ENCODE data around the gene MS4A10.
"Not testable (repeated sequence)": the region's sequence is repeated elsewhere in the genome, so short reads cannot be mapped to it uniquely, and the experiment has no call there.

MS4A10 gene

DNA sequence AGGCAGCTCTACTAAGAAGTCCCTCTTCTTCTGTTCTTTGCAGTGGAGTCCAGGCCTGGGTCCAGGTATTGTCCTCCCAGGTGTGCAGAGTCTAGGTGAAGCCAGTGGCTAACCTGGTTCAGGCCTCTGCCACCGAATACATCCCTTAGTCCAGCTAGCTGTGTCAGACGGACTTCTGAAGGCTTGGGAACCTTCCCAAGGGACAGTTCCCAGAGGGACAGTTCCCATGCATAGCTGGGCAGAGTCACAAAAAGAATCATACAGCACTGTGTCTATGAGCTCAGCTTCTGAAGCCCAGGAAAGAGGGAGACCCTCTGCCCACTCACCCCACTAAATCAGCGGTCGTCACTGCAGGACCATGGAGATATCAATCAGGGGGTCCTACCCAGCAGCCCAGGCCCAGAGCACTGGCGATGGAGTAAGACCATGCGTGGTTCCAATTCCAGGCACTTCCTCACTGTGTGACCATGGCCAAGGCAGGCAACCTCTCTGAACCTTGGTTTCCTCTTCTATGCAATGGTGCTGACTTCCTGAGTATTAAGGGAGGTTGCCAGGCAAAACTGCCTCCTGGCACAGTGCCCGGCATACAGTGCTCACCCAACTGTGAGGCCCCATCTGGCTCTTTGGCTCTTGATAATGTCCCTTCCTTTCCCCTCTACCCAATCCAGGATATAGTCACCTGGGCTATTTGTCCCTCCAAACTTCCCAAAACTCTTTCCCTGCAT is 3.4 kb downstream of the MS4A10 start:
- DNase-seq, result no peak

DNA sequence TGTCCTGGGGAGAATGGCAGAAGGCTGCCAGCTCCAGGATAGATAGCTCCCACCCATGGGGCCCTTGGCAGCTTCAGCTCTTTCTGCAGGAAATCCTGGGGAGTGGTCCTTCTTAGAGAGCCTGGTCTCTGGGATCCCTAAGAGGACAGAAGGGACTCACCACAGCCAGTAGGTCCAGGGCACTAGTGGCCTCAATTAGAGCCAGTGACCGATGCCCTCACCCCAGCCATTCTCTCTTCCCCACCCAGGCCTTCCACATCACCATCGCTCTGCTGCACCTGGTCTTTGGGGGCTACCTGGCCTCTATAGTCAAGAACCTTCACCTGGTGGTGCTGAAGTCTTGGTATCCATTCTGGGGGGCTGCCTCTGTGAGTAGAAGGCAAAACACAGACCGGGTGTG is 5.6 kb downstream of the MS4A10 start:
- no peak for DNase-seq

DNA sequence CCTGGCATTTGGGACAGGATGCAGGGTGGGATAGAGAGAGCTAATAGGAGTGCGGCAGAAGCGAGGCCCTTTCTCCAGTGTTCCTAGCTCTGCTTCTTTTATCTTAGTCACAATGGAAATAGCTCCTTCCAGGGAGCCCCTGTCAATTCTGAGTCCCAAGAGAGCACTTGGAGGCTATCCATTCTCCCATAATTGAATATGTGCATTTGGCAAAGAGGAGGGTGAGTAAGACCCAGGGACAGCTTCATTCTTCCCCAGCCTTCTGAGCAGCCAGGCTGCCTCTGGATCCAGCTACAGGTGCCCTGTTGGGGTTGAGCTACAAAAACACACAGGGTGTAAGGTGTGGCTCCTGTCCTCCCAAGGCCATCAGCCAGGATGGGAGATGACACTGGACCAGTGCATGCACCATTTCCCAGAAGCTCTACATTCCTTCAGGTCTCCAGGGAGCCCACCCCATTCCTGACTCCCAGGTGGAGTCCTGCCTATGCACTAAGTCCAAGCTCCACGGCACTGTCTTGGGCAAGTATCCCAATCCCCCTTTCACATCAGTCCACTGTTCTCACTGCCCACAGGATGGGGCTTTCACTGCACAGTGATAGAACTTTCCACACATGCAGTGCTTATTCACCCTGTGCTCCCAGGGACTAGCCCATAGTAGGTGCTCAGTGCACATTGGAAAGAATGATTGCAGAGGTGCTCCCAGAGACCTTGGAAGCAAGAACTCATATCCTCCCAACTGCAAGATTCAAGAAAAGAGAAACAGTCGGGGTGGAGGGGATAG is 6.2 kb downstream of the MS4A10 start:
- DNase-seq, result no peak

DNA sequence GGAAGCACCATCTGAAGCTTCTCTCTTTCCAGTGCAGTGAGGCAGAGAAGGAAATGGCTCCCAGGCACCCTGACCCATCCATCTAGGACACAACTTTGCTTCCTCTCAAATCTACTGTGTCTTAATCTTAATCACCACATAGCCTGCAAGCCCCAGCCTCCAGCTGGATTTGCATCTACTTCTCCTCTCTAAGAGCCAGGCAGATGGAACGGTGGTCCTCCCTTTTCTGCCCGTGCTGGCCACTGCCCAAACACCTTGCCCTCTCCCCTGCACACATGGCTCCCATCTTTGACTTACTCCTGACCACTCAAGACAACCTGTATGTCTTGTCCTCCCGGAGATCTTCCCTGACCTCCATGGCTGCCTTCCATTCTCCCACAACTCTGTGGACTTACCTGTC is 7.4 kb downstream of the MS4A10 start:
- DNase-seq, result no peak

DNA sequence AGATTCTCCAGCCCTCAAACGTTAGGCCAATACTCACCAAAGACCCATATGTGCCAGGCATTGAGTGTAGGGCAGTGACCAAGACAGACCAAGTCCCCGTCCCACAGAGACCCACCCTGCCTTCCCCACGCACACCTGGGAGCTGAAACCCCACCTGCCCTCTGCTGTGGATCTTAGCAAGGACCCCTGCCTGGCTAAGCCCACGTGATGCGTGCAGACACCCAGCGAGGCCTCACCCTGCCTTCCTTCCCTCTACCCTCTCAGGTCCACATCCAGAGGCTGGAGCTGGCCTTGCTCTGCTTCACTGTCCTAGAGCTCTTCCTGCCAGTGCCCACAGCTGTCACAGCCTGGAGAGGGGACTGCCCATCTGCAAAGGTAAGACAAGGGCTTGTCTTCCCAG is 10.2 kb downstream of the MS4A10 start:
- DNase-seq, result no peak

DNA sequence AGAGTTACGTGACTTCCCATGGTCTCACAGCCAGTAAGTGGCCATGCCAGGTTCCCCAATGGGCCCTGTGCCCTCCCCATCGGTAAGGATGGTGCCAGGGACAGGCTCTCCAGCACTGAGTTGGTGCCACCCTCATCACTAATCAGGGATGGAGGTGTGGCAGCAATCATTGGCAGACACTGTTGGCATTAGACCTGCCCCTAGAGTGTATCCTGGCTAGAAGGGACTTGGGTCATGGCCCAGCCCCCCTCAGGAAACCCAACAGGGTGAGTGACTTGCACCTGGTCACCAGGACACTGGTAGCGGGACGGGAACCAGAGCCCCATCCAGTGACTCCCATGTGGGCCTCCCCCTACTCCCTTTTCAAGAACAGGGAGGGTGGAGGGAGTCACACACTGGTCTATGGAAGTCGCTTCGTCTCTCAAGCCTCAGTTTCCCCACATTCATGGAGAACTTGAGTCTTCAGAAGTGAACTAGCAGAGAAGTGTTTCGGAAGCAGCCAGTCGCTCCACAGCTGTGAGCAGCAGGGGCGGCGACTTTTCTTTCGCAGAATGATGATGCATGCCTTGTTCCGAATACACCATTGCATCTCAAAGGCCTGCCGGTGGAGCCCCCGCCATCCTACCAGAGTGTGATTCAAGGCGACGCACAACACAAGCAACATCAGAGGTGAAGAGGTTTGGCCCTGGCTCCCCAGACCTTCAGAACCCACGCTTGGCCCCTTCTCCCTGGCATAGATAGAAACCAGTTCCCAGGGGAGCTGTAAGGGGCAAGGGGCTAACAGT is 12.9 kb downstream of the MS4A10 start:
- no peak for DNase-seq

DNA sequence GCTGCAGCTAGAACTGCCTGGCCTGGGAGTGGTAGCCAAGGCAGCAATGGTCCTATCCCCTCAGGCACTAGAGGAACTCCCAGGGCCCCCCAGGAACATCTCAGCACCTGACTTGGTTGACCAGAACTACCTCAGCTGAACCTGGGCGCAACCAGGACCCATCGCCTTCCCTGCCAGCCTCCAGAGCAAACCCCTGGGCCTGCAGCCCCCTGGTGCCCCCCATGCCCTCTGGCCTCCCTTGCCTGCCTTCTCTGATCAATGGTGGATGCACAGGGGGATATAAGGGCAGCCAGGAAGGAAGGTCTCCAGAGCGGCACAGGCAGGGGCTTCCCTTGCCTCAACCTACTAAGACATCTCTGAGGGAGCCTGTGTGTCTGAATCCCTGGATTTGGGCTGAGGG is 13.5 kb downstream of the MS4A10 start:
- no peak for DNase-seq

DNA sequence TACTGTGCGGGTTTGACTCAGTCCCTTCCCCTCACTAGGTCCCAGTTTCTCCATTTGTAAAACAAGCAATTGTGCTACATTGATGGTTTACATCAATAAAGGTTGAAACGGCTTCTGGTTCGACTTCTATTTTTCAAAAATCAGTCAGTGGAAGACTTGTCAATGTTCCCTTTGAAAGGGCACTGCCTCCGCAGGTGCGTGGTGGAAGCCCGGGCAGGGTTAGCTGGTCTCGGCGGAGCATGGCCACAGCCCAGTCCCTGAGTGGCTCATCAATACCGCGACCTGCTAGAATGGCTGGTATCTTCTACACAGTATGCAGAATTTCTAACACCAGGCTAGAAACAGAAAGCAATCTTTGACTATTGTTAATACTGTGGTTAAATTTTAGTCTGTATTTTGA is 16.1 kb downstream of the MS4A10 start:
- DNase-seq, result no peak

DNA sequence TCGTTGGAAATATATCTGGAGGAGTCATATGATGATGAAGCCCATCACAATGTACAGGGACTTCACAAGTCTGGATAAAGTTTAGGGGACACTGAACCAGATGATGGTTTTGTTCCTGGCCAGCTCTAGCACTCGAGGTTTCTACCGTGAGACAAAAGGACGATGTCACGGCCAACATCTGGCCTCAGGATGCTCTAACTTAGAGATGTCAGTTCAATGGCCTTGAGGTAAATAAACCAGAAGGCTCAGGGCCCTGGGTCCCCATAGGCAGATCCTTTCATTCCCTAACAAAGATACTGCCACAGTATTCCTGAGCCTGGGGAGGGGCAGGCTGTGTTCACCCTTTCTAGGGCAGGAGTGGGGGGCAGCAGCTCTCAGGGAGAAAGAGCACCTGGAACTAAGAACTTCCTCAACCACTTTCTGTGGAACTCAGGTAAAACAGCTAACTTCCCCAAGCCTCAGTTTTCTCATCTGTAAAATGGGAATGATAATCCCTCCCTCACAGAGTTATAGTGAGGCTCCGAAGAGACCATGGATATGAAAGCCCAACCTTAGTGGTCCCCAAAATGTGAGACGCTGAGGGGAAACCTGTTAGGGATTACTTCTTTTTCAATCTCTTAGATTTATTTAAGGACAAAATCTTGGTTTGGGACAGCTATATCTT is 18.3 kb downstream of the MS4A10 start:
- no peak for DNase-seq

DNA sequence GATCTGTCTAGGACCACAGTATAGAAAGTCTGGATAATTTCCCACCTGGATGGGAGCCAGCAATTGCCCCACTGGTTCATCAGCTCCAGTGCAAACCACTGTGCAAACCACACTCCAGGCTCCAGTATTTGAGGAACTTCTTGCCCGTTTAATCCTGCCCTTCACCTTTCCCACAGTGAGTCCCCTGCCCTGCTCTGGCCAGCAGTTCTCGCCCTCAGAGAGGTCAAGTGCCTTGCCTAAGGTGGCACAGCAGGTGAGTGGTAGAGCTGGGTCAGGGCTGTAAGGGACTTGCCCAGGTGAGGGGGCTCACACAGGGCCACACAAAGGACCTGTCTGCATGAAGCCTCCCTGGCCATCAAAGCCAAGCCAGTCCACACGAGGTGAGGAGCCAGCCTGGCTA is 24.1 kb downstream of the MS4A10 start:
- DNase-seq, result no peak

DNA sequence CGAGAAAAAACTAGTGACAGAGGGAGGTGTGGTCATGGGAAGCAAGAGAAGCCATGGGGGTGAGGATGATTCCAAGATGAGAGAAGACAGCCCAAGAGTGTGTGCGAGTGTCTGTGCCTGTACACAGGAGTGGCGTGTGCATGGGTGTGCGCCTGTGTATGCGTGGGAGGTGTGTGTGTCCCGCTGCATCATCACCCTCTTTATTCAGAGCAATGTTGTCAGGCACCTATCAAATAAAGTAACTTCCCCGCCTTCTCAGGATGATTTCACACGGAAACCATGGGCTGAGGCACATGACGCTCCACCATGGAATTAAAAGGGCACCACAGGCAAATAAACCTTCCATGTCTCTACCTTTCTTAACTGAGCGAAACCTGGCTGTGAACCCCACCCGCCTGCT is 24.6 kb downstream of the MS4A10 start:
- no peak for DNase-seq

DNA sequence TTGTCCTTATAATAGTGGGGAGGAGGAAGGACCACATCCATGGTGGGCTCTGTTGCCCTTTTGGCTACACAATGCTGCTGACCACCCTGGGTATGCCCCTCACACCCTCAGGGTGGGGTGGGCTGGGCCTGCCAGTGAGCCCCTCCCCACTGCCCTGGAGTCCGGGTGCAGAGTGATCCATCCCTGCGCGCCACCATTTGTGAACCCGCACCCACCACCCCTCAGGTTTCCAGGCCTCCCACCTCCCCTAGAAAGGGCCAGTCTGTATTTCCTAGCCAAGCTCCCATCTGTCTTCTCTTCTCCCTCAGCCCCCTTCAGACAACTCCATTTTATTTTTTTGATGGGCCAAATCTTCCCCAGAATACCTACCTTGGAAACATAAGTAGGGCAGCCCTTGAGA is 25.0 kb downstream of the MS4A10 start:
- no peak for DNase-seq

DNA sequence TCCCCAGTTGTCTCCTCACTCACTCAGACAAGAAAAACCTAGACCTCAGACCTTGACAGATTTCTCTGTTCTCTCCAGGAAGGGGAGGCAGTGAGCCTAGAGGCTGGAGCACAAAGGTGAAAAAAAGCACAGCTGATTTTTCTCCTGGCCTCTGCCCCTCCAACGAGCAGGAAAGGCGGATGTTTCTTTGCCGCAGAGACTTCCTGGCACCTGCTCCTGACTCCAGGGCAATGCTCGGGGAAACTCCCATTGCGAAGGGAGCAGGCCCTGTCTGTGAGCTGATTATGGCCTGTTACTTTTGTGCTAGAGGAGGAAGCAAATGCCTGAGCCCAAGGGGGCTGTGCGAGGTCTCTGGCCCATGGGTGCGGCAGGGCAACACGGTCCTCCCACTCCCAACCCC is 25.4 kb downstream of the MS4A10 start:
- no peak for DNase-seq

DNA sequence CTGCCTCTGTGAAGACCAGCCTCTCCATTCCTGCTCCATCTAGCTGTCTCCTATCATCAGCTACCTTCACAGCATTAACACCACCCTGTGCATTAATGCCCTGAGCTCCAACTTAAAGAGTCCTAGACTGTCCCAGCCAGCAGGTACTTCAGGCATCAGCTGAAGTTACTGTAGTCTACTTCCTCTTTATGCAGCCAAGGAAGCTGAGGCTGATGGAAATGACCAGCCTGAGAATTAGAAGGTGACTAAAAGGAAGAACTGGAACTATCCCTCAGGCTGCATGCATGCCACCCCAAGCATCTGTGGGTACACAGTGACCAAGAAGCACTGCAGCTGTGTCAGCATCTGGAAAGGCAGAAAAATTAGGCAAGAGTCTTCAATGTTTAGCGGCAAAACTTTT is 28.2 kb downstream of the MS4A10 start:
- no peak for DNase-seq

DNA sequence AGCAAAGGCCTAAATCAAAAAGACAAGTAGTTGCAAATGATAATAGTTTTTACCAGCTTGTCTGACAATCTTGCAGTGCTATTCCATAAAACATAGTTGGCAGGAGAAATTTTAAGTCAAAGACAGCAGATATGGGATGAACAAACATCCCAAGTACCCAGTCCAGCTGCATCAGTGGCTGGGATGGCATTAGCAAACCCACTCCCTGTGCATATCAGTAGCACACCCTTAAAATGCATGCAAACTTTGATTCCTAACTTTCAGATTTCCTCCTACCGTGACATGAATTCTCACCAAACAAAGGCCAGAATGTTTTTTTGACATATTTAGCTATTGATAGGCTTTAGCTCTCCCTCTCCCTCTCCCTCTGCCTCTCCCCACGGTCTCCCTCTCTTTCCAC is 29.0 kb downstream of the MS4A10 start:
- DNase-seq, result no peak

DNA sequence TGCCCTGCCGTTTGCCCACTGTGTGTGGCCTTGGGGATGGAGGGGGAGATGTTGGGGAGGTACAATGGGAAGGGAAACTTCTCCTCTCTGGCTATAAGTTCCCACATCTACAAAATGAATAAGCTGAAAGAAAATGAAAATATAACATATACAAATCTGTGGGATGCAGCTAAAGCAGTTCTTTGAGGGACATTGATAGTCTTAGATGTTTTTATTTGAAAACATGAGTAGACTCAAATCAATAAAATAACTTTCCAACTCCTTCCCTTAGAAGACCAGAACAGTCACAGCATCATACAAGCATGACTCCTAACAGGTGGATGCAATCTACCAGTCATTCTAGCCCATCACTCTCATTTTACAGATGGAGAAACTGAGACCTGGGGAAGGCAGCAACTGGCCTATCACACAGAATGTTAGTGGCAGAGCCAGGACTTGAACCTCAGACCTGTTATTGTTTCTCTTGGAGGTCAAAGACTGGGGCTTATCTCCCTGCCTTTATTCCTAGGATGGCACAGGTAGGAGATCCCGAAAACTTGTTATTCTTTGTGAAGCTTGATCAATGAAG is 31.5 kb downstream of the MS4A10 start:
- no peak for DNase-seq

DNA sequence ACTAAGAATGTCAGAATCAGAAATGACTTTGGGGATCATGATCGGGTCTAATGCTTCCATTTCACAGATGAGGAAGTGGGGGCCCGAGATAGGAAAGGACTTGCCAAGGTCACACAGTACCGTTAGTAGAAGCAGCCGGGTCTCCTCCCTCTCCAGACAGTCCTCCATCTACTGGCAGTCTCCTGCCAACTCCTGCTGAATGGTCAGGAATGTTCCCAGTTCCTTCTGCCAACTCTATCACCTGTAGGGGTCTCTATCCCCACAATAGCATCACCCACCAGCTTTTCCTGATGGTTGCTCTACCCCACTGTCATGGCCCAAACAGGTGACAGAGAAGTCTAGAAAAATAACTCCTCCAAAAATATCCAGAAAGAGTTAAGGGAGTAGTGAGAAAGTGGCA is 32.9 kb downstream of the MS4A10 start:
- no peak for DNase-seq

DNA sequence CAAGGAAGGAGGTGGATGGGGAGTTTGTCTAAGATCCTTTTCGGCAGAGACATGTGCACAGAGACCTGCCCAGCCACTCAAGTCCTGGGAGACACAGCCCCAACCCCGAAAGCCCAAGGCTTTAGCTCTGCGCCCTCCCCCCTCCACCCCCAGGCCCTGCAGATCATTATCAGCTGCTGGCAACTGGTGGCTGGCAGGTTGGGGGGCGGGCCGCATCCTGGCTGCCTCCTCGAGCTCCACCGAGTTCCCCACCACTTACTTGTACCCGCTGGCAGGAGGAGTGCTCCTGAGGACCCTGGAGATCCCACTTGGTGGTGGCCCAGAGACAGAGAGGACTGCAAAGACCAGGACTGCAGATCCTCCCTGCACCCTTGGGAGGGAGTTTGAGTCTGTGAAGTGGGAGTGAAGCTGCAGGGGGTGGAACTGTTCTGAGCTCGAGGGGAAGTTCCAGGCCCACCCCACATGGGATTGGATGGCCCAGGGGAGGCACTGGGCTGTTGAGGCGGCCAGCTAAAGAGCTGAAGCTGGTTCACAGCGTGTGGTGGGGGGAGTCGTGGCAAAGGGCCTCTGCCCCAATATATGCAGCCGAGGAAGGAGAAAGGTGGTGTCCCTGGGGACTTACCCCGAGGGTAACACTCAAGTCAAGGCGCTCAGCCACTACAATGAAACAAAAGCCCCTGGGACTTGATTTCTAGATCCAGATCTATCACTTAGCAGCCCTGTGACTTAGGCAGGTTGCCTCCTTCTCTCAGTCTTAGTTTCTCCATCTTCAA is 36.9 kb downstream of the MS4A10 start:
- no peak for DNase-seq

DNA sequence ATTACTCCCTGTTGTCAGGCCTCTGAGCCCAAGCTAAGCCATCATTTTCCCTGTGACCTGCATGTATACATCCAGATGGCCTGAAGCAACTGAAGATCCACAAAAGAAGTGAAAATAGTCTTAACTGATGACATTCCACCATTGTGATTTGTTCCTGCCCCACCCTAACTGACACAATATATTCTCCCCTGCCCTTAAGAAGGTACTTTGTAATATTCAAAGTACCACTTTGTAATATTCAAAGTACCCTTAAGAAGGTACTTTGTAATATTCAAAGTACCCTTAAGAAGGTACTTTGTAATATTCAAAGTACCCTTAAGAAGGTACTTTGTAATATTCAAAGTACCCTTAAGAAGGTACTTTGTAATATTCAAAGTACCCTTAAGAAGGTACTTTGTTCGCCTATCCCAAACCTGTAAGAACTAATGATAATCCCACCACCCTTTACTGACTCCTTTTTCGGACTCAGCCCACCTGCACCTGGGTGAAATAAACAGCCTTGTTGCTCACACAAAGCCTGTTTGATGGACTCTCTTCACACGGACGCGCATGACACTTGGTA is 38.7 kb downstream of the MS4A10 start:
- not testable (repeated sequence) for DNase-seq

DNA sequence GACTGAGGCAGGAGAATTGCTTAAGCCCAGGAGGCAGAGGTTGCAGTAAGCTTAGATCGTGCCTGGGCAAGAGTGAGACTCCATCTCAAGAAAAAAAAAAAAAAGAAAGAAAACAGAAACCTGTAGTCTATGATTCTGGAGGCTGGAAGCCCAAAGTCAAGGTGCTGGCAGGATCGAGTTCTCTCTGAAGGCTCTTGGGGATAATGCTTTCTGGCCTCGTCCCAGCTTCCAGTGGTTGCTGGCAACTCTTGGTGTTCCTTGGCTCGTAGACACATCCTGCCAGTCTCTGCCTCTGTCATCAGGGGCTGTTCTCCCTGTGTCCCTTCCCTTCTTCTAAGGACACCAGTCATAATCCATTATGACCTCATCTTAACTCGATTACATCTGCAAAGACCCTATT is 40.0 kb downstream of the MS4A10 start:
- no peak for DNase-seq

DNA sequence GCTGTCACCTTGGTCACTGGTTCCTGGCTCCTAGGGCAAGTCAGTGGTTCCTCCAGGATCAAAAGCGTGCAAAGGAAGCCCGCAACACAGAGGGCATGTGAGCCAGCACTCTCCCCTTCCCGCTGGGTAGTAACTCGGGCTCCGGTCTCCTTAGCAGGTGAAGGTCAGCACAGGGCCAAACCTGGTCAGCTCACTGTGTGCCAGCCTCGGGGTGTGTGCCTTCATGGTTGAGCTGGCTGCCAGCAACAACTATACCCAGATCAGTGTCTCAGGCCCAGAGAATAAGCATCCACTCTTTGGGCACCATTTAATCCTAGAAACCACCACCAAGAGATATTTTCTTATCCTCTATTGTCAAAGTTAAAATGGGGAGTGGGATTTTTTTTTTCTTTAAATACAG is 40.7 kb downstream of the MS4A10 start:
- DNase-seq, result no peak
